ENCODE results near the gene AZU1. TPM values are rescaled to one million over a fixed set of nuclear protein-coding genes. Genes with fewer than 3 reads are reported as not detected.

Gene AZU1
- polyA plus RNA-seq, 2 of the 4 experiments (the other 2 are of a cell fraction), result 0.31 to 0.32 TPM

GRCh38 chr19:780935-781334 lies 46.7 kb upstream of the AZU1 start:
- ATAC-seq, result no peak
- Histone ChIP-seq H3K27ac (peak overlapping the region; percentile 98 to 100), H3K4me1 (peaks cover 30% of the 10 kb centered on the region), H3K4me2 (peak overlapping the region; percentile 74), H3K9me3 (no peaks in the 10 kb centered on the region), H3K4me3 (peak overlapping the region; percentile 58; the same call in 2 of the 3 replicates)
- ChIA-PET POLR2A (no interaction called here), CTCF (interaction anchor here (3.0 kb wide), 1 partner anchor 11 kb away, joined by 12 read pairs; no protein-coding TSS in a partner anchor)
- 98% methylated on average over 5 of the region's 15 CpGs for whole genome bisulfite sequencing (ENCODE audit: missing lambda C conversion rate)
- no peak for DNase-seq (ENCODE audit: low read depth in 1 of 2, low spot score in 1 of 2)
- TF ChIP-seq HOXB5 (CRISPR knock-in tag; IDR thresholded peaks at IDR 0.05), result no peak
- no peak for TF ChIP-seq ZFP36 (IDR thresholded peaks at IDR 0.05; ENCODE audit: borderline replicate concordance, partially characterized antibody)
- TF ChIP-seq CTCF (IDR thresholded peaks at IDR 0.05), result no peak
- no peak for TF ChIP-seq RAD21 (conservative IDR thresholded peaks at IDR 0.05 in 1 of 2, IDR thresholded peaks at IDR 0.05 in 1 of 2)
- TF ChIP-seq MYC (IDR thresholded peaks at IDR 0.05; ENCODE audit: borderline replicate concordance, low read length), result no peak
- no peak for TF ChIP-seq JUNB (IDR thresholded peaks at IDR 0.05)
- no peak for TF ChIP-seq CBX2 (IDR thresholded peaks at IDR 0.05; ENCODE audit: borderline replicate concordance, low read depth)
- no peak for FAIRE-seq

- ATAC-seq (peak in 1 of 2 experiments; percentile 12; a peak in 3 of 6 replicates), DNase-seq (ENCODE audit: low read depth in 1 of 2, low spot score in 1 of 2) (peak in 1 of 2 experiments; percentile 6), FAIRE-seq (no peak)
- Histone ChIP-seq H3K4me3 (peak overlapping the region; percentile 58), H3K4me2 (peak overlapping the region; percentile 74), H3K9me3 (no peaks in the 10 kb centered on the region), H3K27ac (peak overlapping the region; percentile 98 to 100), H3K4me1 (peaks cover 30% of the 10 kb centered on the region)
- TF ChIP-seq RAD21 (conservative IDR thresholded peaks at IDR 0.05 in 1 of 2, IDR thresholded peaks at IDR 0.05 in 1 of 2), result no peak
- no peak for TF ChIP-seq SMC3 (IDR thresholded peaks at IDR 0.05)
- TF ChIP-seq ZSCAN20 (CRISPR knock-in tag; IDR thresholded peaks at IDR 0.05), result no peak
- no peak for TF ChIP-seq EP300 (IDR thresholded peaks at IDR 0.05)
- no peak for TF ChIP-seq CBX8 (IDR thresholded peaks at IDR 0.05)
- TF ChIP-seq HES2 (IDR thresholded peaks at IDR 0.05), result no peak
- no peak for TF ChIP-seq SREBF2 (IDR thresholded peaks at IDR 0.05)
- TF ChIP-seq HOXA7 (CRISPR knock-in tag; IDR thresholded peaks at IDR 0.05), result no peak
- POLR2A ChIA-PET, result interaction anchor here (1.4 kb wide), 1 partner anchor 29 kb away, joined by 9 read pairs; no protein-coding TSS in a partner anchor
- 70% methylated on average over 13 of the region's 19 CpGs for WGBS (ENCODE audit: missing lambda C conversion rate)
- CTCF ChIA-PET, result interaction anchor here (1.0 to 3.0 kb wide), 2 partner anchors 12 to 17 kb away, joined by 5 to 12 read pairs; no protein-coding TSS in a partner anchor
These were observed 45.8 kb upstream of the AZU1 start for GRCh38 chr19:781800-782184.

- DNase-seq (ENCODE audit: low read depth in 1 of 2, low spot score in 1 of 2), result peak; percentile 47 to 91
- WGBS (ENCODE audit: missing lambda C conversion rate), result under 1% methylated on average over 12 of the region's 29 CpGs
- Histone ChIP-seq H3K4me1 (peaks cover 30% of the 10 kb centered on the region), H3K4me3 (peak overlapping the region; percentile 58), H3K27ac (peak overlapping the region; percentile 98 to 100), H3K9me3 (no peaks in the 10 kb centered on the region), H3K4me2 (peak overlapping the region; percentile 74)
- ChIA-PET POLR2A (interaction anchor here (1.4 kb wide), 1 partner anchor 30 kb away, joined by 9 read pairs; no protein-coding TSS in a partner anchor), CTCF (interaction anchor here (1.0 to 3.0 kb wide), 2 partner anchors 12 to 17 kb away, joined by 5 to 12 read pairs; no protein-coding TSS in a partner anchor)
- TF ChIP-seq TP53 (CRISPR knock-in tag; IDR thresholded peaks at IDR 0.05) (peak; percentile 73; the same call in 1 of the 2 replicates), MAX (IDR thresholded peaks at IDR 0.05) (peak; percentile 86), FOXS1 (CRISPR knock-in tag; IDR thresholded peaks at IDR 0.05) (no peak), E2F6 (IDR thresholded peaks at IDR 0.05; ENCODE audit: borderline replicate concordance, low read depth) (peak; percentile 81; the same call in 1 of the 2 replicates), TFCP2L1 (CRISPR knock-in tag; IDR thresholded peaks at IDR 0.05) (0 out of 2 replicates have a peak, but pooled peaks have one; percentile 30), HOXB13 (CRISPR knock-in tag; IDR thresholded peaks at IDR 0.05; ENCODE audit: low read depth) (peak; percentile 85), EP300 (IDR thresholded peaks at IDR 0.05) (peak; percentile 69 to 75; a peak in 3 of 5 replicates), GATA3 (IDR thresholded peaks at IDR 0.05; ENCODE audit: borderline replicate concordance) (peak; percentile 74; the same call in 1 of the 2 replicates), MYC (IDR thresholded peaks at IDR 0.05; ENCODE audit: borderline replicate concordance, low read length) (peak; percentile 1; the same call in 1 of the 2 replicates), BCL3 (IDR thresholded peaks at IDR 0.05) (peak; percentile 38; the same call in 1 of the 3 replicates), MAFK (IDR thresholded peaks at IDR 0.05; ENCODE audit: partially characterized antibody) (no peak), JUN (IDR thresholded peaks at IDR 0.05) (peak; percentile 67 to 77; a peak in 3 of 5 replicates), NPAS2 (CRISPR knock-in tag; IDR thresholded peaks at IDR 0.05; ENCODE audit: borderline replicate concordance) (no peak)
- no peak for FAIRE-seq
- ATAC-seq, result peak; percentile 86 to 92
These were observed 45.3 kb upstream of the AZU1 start for GRCh38 chr19:782185-782877.
